ENCODE results near the gene DACT1. TPM values are rescaled to one million over a fixed set of nuclear protein-coding genes. Genes with fewer than 3 reads are reported as not detected.
"Not testable (repeated sequence)": the region's sequence is repeated elsewhere in the genome, so short reads cannot be mapped to it uniquely, and the experiment has no call there.

The DACT1 gene, protein sequence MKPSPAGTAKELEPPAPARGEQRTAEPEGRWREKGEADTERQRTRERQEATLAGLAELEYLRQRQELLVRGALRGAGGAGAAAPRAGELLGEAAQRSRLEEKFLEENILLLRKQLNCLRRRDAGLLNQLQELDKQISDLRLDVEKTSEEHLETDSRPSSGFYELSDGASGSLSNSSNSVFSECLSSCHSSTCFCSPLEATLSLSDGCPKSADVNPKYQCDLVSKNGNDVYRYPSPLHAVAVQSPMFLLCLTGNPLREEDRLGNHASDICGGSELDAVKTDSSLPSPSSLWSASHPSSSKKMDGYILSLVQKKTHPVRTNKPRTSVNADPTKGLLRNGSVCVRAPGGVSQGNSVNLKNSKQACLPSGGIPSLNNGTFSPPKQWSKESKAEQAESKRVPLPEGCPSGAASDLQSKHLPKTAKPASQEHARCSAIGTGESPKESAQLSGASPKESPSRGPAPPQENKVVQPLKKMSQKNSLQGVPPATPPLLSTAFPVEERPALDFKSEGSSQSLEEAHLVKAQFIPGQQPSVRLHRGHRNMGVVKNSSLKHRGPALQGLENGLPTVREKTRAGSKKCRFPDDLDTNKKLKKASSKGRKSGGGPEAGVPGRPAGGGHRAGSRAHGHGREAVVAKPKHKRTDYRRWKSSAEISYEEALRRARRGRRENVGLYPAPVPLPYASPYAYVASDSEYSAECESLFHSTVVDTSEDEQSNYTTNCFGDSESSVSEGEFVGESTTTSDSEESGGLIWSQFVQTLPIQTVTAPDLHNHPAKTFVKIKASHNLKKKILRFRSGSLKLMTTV
- 2.7 and 3.4 TPM in 2 replicates for total RNA-seq

DNA sequence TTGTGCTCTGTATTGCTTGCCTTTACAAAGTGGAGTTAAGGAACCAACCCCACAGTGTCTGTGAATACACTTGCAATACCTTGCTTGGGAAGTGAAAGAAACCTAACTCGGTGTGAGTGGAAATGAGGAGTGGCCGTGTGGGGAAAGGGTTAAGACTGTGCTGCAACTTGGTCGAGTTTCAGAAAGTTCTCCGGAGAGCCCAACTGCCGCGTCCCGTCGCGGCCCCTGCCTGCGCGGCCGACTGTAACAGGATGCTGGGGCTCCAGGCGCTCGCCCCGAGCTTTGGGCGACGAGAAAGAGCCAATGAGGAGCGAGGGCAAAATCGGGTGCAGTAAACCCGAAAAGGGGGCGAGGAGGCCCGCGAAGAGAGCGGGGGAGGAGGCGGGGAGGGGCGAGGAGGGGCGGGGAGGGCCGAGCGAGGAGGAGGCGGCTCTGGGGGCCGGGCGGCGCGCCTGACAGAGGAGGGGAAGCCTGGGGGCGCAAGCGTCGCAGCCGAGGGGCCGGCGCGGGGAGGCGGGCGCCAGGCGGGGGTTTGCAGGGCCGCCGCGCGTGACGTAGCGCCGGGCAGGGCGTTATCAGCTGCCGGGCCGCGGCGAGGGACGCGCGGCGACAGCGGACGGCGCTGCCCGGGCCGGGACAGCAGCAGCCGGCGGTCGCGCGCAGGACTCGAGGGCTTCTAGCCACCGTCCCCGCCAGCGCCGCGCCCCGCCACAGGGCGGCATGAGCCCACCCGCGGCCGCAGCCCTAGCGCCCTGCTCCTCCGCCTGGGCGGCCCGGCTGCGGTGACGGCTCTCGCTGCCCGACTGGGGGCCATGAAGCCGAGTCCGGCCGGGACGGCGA is at the start of gene DACT1:
DACT1 (plus strand) TSS at position 572 of the 840 bp plus-strand sequence; CDS start at position 813, 241 bp downstream.
- peak within 1 kb of the TSS; percentile 58 for H3K4me3 ChIP-seq (ENCODE audit: low read depth, low read length)
- TF ChIP-seq, protein P1, sequence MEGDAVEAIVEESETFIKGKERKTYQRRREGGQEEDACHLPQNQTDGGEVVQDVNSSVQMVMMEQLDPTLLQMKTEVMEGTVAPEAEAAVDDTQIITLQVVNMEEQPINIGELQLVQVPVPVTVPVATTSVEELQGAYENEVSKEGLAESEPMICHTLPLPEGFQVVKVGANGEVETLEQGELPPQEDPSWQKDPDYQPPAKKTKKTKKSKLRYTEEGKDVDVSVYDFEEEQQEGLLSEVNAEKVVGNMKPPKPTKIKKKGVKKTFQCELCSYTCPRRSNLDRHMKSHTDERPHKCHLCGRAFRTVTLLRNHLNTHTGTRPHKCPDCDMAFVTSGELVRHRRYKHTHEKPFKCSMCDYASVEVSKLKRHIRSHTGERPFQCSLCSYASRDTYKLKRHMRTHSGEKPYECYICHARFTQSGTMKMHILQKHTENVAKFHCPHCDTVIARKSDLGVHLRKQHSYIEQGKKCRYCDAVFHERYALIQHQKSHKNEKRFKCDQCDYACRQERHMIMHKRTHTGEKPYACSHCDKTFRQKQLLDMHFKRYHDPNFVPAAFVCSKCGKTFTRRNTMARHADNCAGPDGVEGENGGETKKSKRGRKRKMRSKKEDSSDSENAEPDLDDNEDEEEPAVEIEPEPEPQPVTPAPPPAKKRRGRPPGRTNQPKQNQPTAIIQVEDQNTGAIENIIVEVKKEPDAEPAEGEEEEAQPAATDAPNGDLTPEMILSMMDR (conservative IDR thresholded peaks at IDR 0.05; ENCODE audit: low read depth, low read length): no peak
- DNase-seq (ENCODE audit: low read depth): no peak

DNA sequence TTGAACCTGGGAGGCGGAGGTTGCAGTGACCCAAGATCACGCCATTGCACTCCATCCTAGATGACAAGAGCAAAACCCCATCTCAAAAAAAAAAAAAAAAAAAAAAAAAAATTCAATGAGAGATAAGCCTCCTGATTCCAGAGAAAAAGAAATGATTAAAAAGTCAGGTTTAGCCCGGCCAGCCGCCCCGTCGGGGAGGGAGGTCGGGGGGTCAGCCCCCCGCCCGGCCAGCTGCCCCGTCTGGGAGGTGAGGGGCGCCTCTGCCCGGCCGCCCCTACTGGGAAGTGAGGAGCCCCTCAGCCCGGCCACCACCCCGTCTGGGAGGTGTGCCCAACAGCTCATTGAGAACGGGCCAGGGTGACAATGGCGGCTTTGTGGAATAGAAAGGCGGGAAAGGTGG is 49.4 kb upstream of the DACT1 start:
- DNase-seq (ENCODE audit: low read depth); H3K4me3 ChIP-seq (ENCODE audit: low read depth, low read length): not testable (repeated sequence)

DNA sequence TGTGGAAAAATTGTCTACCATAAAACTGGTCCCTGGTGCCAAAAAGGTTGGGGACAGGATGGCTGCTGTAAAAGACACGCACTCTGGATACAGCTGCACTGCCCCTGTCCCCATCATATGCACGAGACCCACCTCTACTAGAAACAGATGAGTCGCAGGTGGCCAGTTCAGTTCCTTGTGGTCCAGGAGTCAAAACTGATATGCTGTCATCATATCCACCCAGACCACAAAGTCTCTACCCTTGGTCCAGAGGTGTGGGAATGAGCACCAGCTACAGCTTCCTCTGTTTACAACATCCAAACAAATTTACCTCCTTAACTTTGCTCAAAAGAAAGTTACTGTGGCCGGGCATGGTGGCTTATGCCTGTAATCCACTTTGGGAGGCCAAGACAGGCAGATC is 43.8 kb upstream of the DACT1 start:
- H3K4me3 ChIP-seq (ENCODE audit: low read depth, low read length): no peak overlapping the region
- no peak for DNase-seq (ENCODE audit: low read depth)
- TF ChIP-seq, protein P1 (conservative IDR thresholded peaks at IDR 0.05; ENCODE audit: low read depth, low read length): no peak

DNA sequence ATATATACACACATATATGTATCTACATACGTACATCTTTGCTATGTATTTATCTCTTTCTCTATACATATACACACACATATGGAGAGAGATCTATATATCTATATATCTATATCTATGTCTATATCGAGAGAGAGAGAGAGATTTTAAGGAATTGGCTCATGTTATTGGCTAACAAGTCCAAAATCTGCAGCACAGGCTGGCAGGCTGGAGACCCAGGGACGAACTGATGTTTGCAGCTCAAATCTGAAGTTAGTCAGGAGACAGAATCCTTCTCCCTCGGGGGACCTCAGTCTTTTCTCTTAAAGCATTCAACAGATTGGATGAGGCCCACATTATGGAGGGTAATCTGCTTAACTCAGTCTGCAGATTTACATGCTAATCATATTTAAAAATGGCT is 40.7 kb upstream of the DACT1 start:
- no peak for DNase-seq (ENCODE audit: low read depth)
- H3K4me3 ChIP-seq (ENCODE audit: low read depth, low read length): no peak overlapping the region
- TF ChIP-seq, protein P1 (conservative IDR thresholded peaks at IDR 0.05; ENCODE audit: low read depth, low read length): no peak

DNA sequence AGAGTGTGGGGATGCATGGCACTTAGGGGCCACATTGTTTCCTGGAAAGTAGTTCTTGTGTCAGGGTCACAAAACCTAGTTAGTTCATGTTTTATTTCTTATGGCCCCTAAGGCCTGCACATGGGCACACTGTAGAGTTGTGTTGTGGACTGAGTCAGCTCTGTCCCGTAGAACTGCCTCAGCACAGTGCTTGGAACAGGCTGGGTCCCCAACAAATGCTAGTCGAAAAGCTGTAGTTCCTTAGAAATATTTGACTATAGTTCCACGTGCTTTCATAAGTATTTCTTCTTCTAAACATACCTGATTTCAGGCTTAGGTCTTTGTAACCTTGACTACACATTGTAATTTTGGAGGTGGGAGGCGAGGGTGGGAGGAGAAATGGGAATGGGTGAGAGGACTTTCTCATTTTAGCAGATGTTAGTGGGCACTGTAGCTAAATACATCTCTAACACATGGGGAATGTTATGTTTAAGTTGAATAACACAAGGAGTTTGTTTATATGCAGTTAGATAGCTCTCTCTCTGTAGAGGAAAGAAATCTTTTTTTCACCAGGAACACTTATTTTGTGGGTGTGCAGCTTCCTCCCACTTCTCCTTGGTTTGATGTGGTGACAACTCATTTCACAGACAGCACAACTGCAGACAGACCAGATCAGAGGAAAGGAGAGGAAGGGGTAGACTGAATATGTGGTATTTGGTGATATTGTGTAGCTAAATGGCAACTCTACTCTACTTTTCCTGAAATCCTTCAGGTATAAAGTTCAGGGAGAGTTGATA is 39.5 kb upstream of the DACT1 start:
- no peak overlapping the region for H3K4me3 ChIP-seq (ENCODE audit: low read depth, low read length)
- DNase-seq (ENCODE audit: low read depth): no peak
- TF ChIP-seq, protein P1 (conservative IDR thresholded peaks at IDR 0.05; ENCODE audit: low read depth, low read length): no peak

DNA sequence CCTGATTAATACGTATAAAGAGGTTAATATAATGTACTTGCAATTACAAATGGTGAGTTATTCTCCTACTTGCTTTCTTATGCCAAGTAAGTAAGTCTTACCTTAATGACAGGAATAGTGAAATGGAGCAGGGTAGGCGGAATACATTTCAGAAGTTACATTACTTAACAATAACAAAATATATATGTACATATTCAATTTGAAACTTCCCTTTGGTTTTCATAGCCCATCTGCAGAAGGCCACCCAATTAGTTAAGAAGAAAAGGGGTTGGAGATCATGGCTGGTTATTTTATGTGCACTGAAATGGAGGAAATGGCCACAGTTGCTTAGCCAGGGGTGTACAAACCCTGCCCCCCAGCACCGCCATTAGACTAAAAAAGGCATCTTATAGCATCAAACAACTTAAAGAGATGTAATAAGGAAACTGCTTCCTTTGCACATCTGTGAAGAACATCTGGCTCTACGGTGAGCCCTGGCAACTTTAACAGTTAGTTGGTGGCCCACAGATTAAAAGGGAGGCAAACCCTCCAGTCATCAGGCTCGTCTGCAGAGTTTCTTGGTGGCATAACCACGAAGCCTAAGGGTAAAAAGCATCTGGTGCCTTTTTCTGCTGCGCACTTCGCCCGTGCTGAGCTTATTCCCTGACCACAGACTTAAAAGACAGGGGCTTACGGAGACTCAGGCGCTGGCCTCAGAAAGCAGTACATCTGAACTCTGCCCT is 38.8 kb upstream of the DACT1 start:
- no peak overlapping the region for H3K4me3 ChIP-seq (ENCODE audit: low read depth, low read length)
- no peak for DNase-seq (ENCODE audit: low read depth)
- TF ChIP-seq, protein P1 (conservative IDR thresholded peaks at IDR 0.05; ENCODE audit: low read depth, low read length): no peak

All from epithelial cell of proximal tubule (primary cell).